Omental fat pad (tissue), 4 donors: ENCODE data around the gene ARHGAP28. TPM values are rescaled to one million over a fixed set of nuclear protein-coding genes. Genes with fewer than 3 reads are reported as not detected.

Experiments
- ATAC-seq: fragments of 150-250 bp; one replicate; pipeline ENCODE4 v1.9.1; 2016; ENCODE audit warnings: mild to moderate bottlenecking, moderate library complexity; ENCODE audit not compliant: low FRiP score
- DNase-seq: peaks from one replicate; pipeline ENCODE4 v3.0.0-alpha.2; 2019; ENCODE audit warnings: low spot score
- CTCF ChIP-seq, 3 donors: fragments of 450-650 bp; IDR thresholded peaks; one replicate each; pipeline ENCODE4 v1.5.1; 2016 to 2017; ENCODE audit warnings: antibody characterized with exemption in 3 of 3, mild to moderate bottlenecking in 3 of 3, moderate library complexity in 2 of 3
- total RNA-seq, 4 donors: library from RNA; depleted of rRNA; stranded (reverse); fragments of >200 nt; gene quantifications; one replicate each; pipeline ENCODE4 v1.1.0, GENCODE V29; 2016

ARHGAP28 gene
- total RNA-seq, 4 donors from 2014 or later = 4.7 to 23.7 (median 10.4) TPM

- DNase-seq = no peak
- TF ChIP-seq CTCF (IDR thresholded peaks at IDR 0.05) = no peak
- no peak for ATAC-seq
Measured at GRCh38 chr18:6956999-6957398, 227.5 kb downstream of the ARHGAP28 start.

- ATAC-seq (no peak), DNase-seq (no peak)
- TF ChIP-seq CTCF (IDR thresholded peaks at IDR 0.05) = no peak
Measured at GRCh38 chr18:6959110-6959509, 229.6 kb downstream of the ARHGAP28 start.

GRCh38 chr18:6960124-6960523, 230.6 kb downstream of the ARHGAP28 start:
- no peak for TF ChIP-seq CTCF (IDR thresholded peaks at IDR 0.05)
- ATAC-seq (no peak), DNase-seq (no peak)

GRCh38 chr18:6960656-6961055, 231.1 kb downstream of the ARHGAP28 start:
- ATAC-seq = no peak
- DNase-seq = no peak
- no peak for TF ChIP-seq CTCF (IDR thresholded peaks at IDR 0.05)

GRCh38 chr18:6961331-6961730, 231.8 kb downstream of the ARHGAP28 start:
- DNase-seq = no peak
- no peak for ATAC-seq
- no peak for TF ChIP-seq CTCF (IDR thresholded peaks at IDR 0.05)

GRCh38 chr18:6962571-6963451, 233.3 kb downstream of the ARHGAP28 start:
- DNase-seq = no peak
- no peak for ATAC-seq
- TF ChIP-seq CTCF (IDR thresholded peaks at IDR 0.05) = no peak
